ENCODE results near the gene COL25A1.
"Not testable (repeated sequence)": the region's sequence is repeated elsewhere in the genome, so short reads cannot be mapped to it uniquely, and the experiment has no call there.

COL25A1 gene

DNA sequence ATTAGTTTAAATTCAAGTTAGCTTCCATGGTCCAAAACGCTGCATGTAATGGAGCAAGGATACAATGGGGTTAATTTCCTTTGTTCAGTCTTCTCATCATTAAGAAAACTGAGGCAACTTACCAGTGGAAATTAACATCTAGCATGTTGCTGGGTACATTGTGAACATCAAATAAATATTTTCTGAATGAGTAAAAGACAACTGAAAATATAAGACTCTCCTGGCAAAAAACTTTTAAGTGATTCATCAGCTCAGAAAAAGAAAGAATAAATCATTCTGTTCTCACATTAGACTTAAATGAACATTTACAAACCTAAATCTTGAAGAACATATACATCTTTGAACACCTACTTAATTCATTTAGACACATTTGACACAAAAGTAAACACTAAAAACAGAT lies 401.2 kb downstream of the COL25A1 start:
- peak; percentile 19 for DNase-seq

DNA sequence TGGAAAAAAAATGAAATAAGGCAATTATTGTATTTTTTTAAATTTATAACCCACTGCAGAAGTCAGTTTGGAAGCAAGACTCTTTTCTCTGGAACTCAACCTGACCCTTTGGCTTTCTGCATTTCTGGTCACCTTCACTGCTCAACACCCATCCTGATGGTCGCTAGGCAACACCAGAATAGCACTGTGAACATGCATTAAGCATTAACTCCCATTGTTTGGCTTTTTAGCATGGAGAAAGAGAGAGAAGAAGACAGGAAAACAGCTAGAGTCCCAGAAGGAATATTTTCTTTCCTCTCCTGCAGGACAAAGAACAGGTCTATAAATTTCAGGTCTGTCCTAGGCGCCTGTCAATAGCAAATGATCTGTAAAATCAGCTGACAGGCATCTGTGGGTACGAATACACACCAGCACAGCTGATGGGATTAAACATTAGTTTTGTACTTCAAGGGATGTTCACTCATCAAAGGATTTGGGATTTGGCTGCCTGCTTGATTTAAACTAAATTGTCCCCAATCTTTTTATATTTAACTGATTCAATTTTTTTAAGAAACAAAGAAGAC lies 402.4 kb downstream of the COL25A1 start:
- no peak for DNase-seq

DNA sequence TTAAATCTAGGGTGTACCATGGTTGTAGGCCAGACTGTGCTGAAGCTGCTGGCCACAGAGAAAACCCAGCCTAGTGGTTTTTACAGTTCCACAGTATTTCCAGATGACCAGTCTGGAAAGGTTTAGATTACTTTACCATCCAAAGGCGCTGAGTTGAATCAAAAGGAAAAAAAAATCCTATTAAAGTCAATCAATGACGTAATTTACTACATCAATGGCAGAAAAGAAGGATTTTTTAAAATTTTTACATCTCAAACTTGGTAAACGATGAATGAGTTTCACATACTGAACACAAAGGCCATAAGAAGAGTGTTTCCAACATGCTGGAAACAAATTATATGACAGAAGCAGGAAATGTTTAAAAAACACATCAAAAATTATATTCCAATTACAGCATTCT lies 409.0 kb downstream of the COL25A1 start:
- DNase-seq: no peak

DNA sequence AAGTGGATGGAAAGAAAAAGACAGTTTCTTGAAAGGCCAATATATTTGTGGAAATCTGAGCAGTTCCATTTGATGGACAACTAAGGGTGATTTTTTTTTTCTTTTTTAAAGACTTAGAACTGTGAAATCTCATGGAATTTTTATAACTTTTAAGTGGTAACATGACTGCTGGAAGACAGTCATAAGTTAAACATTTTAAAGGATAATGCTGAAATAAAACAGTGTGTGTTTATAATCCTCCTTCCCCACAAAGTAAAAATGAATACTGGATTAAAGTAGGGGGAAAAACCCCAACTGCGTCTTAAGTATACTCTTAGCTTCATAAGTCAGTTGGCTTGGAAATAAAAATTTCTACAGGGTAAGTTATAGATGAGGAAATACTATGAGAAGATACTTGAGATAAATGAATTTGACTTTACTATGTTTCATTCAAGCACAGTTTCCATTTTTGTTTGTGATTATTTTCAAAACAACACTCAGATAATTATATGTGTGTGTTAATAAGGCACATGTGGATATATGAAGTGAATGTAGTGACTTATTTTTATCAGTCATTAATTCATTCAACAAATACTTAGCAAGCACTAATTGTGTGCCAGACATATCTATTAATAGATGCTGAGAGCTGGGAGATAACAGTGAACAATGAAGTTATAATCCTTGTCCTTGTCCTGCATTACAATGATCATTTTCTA lies 410.4 kb downstream of the COL25A1 start:
- DNase-seq: peak; percentile 13

DNA sequence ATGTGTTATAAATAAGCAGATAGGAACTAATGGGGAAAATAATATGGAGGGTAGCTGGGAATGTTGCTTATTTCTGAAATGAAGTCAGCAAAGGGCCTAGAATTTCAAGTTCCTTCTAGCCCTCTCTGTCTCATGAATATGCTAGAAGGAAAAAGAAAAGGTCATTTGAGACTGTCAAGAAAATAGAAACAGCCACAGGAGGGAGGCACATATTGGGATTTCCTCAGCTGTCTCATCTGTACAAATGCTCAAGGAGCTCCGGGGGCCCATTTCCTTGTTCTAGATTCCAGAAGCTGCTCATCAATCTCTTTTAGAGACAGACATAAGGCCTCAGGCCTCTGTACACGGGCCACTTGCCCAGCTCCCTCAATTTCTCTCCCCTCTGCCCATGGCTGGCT lies 412.0 kb downstream of the COL25A1 start:
- DNase-seq: peak; percentile 18

DNA sequence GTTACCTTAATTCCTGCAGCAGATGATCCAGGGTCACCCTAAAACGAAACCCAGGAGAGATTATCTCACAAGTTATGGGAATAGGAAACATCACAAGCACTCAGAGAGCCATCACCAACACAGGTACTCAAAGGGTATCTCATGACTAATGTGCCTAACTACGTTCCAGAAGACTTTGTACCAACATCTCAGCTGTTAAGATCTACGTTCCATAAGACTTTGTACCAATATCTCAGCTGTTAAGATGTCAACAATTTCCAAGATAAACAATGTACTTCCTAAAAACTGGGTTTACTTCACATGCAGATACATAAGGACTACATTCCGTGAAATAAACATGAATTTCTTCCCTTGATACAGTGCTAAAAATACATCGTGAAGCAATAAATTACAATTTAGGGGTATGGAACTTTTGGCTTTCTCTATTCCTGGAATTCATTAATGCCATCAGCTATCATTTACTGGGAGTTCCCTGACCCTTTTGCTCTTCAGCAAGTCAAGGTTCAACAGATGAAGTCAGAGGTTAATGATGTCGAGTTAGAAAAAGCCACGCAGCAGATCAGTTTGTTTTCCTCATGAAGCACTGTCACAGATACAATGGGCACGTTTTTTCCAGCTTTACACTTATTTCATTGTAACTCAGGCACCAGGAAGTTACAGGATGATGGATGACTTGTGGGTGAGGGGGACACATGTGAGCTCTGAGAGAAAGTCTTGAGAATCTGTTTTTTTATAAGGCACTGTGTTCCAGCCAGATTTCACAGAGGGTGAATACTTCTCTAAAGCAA lies 412.6 kb downstream of the COL25A1 start:
- DNase-seq: peak; percentile 14

DNA sequence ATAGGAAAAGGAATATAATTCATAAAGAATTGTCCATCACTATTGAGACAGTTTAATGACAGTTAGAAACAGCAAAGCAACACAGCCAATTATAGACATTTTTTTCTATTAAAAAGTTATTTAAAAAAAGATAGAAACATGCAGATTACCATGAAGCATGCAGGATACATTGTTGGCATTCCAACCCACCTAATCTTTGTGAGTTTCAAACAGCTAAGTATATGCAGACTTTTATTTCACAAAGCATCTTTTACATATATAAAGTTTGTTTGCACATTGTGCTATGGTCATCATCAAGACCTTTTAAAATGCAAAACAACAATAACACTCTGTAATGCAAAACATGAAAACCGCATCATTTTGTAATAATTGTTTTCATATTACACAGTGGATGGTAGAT lies 413.7 kb downstream of the COL25A1 start:
- DNase-seq: peak; percentile 33

DNA sequence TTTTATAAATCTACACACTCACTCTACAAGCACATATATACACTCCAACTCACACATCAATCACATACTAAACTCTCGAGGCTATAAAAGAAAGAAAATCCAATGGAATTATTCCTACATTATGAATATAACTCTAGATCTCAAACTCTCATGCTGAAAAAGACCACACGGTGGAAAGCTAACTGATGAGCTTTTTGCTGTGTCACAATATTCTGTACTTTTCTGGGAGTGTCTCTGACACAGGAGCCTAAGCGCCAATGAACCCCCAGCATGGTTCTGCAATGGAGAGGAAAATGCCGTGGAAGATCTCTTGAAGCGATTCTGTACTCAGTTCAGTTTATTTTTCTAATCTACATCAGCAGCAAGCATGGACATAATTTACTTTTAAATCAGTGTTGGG lies 415.4 kb downstream of the COL25A1 start:
- no peak for DNase-seq

DNA sequence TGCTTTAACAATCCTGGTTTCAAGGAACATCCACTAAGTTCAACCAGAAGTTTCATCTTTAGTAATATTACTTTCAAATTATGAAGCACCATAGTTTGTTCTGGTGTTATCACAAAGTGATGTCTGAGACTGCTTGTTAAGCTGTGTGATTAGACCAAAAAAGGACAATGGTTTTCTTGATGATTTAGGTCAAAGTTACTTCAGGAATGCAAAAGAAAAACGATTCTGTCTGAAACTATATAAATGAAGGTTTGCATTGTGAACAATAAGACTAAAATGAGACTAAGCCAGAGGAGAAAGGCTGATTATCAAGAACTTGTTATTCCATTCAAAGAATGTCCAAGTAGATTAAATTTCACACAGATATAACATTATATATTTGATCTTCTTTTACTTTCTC lies 417.2 kb downstream of the COL25A1 start:
- DNase-seq: peak; percentile 91

DNA sequence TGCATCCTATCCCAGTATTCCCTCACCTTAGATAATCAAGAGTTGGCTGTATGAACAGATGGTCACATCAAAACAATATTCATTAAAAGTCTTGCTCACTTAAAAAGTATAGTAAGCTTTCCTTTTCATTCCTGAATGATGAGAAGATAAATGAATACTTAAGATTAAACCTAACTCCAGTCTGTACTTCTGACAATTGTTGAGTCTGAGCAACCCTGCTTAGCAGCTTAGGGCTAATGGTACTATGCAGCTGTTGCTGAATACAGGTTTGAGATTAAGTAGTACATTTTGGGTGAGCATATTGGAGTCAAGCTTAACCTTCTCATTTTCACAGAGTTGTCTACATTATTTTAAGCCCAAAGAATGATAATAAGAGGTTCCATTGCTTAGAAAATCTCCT lies 417.9 kb downstream of the COL25A1 start:
- peak; percentile 69 for DNase-seq

DNA sequence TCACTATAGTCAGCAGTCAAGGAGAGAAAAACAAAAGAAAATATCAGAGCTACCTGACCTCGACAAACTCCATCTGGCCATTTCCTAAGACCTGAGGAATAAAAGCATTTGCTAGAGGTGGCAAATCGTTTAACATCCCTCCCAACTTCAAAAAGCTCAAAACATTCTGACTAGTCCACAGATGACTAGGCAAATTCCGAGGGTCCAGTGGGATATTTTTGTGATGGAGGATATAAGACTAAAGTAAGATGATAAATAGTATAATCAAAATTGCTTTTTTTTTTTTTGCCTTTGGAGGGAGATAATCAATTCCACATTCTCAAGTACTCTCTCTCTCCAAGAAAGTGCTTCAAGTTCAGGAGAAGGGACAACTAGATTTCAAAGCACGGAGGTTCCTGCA lies 420.5 kb downstream of the COL25A1 start:
- DNase-seq: peak; percentile 51

DNA sequence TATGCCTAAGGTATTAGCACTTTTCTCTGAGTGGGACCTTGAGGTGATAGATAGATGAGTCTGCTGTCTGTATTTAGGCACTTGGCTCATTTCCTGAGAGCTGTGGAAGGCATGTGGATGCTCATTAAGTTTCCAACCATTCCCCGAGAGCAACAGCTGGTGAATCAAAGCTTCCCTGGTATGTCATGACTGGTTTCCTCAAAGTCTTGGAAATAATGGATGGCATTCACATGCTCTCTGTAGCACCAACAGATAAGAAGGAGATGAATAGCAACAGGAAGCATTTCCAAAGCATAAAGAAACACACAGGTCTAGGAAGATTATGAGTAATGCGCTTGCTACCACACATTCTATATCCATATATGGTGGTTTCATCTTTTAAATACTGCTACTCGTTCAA lies 421.3 kb downstream of the COL25A1 start:
- peak; percentile 98 for DNase-seq

DNA sequence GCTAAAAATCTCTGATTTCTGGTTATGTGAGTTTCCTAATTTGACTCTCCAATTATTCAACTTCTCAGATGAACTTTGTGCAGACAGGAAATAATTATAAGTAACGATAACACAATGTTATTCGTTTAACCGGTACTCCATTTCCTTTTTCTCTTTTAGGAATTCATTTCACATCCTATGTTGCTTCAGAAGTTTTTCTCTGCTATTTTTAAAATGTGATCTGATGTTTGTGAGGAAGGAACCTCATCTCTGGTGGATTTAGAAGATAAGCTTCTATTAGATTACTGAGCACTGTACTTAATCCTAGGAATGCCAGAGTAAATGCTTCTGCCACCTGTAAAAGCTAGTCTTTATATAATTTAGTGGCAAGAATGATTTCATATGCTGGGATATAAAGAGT lies 423.7 kb downstream of the COL25A1 start:
- DNase-seq: no peak

DNA sequence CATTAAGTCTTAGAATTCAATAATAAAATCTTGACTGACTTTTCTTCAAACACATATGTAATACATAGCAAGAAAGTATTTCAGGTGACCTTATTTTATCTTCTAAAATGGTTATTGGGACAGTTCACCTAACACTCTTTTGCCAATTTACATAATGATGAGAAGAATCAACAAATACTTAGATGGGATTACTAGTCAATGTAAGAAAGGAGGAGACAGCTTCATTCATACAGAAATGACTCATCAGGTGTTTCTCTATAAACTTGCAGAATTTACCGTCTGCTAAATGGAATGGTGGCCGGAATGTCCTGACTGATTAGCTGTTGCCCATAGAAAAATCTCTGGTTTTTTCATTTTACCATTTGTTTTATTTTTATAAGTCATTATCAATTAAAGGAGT lies 424.6 kb downstream of the COL25A1 start:
- DNase-seq: no peak

DNA sequence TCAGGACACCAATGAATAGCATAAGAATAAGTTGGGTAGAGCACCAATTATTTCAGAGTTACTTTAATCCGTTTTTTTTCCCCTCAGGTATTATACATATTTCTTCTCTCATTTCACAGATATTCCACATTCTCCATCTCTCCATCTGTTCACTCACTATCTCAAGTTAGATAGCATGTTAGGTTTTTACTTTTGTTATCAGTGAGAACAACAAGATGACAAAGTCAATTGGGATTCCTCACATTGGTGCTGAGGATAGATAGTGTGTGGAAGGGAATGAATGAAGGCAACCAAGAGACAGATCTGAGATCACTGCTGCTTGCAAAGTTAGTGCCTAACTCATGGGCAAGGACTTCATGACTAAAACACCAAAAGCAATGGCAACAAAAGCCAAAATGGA lies 427.7 kb downstream of the COL25A1 start:
- DNase-seq: no peak

DNA sequence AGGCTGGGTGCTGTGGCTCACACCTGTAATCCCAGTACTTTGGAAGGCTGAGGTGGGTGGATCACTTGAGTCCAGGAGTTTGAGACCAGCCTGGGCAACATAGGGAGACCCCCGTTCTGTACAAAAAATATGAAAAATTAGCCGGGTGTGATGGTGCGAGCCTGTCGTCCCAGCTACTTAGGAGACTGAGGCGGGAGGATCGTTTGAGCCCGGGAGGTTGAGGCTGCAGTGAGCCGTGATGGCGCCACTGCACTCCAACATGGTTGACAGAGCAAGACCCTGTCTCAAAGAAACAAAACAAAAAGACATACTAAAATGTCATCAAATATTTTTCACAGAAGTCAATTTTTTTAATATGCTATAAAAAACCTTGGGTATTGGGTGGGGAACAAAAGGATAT lies 432.5 kb downstream of the COL25A1 start:
- DNase-seq: not testable (repeated sequence)

DNA sequence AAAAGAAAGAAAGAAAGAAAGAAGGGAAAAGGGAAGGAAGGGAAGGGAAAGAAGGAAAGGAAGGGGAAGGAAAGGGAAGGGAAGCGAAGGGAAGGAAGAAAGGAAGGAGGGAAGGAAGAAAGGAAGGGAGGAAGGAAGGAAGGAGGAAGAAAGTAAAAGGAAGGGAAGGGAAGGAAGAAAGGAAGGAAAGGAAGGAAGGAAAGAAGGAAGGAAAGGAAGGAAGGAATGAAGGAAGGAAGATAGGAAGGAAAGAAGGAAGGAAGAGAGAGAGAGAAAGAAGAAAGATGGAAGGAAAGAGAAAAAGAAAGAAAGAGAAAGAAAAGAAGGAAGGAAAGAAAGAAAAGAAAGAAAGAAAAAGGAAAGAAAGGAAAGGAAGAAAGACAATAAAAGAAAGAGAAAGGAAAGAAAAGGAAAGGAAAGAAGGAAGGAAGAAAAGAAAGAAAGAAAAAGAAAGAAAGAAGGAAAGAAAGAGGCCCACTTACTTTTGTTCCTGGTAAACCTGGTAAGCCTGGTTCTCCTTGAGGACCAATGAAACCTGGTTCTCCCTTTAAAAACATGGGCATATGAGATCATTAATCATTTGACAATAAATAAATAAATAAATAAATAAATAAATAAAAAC lies 433.7 kb downstream of the COL25A1 start:
- no peak for DNase-seq

DNA sequence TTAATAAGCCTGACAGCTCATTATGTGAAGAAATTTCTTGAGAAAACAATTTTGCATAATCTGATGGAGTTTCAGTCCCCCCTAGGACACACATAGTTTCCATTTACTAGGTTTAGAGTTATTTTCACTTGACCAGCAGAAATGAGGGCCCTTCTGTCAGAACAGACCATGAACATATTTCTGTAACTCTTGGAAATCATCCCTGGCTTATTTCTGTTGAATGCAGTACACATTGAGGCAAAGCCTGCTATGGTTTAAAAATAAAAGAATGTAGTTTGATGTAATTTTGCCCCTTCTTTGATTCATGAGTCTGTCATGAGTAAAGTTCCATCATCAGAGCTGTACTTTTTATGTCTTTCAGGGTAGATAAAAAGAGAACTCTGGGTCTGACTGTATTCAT lies 435.0 kb downstream of the COL25A1 start:
- no peak for DNase-seq

DNA sequence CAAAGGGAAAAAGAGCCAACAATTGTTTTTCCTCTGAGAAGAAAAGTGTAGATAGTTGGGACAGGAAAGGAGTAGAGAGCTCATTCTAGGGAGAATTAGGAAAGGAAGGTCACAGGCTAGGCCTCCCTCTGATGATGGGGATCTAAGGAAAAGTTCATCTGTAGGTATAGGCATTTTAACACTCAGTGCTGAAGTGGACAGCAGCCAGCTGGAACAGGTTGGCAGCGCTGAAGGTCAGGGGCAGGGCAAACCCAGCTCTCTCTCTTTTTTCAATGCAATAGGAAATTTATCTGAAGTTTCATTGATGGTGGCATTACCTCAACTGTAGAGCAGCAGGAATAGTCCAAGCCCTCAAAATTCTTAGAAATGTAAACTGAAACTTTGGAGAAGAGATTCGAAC lies 441.1 kb downstream of the COL25A1 start:
- peak; percentile 33 for DNase-seq

DNA sequence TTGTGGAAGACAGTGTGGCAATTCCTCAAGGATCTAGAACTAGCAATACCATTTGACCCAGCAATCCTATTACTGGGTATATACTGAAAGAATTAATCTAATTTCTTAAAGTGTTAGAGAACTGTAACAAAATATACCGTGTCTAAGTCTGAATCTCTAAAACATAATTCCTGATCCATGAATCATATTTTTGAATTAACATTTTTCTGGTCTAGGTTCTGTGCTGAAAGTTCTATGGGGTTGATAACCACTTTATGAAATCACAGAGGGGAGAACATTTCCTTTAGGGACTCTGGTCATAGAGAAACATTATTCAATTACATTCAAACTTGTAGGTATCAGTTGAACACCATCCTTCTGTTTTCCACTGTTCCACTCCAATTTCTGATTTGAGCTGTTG lies 447.7 kb downstream of the COL25A1 start:
- DNase-seq: peak; percentile 58

DNA sequence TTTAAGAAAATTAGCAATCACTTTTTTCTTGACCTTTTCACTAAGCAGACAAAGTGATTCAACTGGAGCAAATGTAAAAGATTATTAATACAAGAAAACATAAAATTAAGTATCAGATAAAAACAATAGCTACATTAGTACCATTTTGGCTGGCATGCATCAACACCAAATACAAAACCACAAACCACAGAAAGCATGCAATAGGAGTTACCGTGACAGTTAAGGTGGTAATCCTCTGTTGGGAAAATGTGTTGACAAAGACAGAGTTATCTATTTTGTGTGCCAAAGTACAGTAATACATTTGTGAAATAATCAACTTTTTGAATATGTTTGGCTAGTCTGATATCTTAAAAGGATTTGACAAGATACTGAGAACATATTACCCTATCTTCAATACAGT lies 449.8 kb downstream of the COL25A1 start:
- no peak for DNase-seq

DNA sequence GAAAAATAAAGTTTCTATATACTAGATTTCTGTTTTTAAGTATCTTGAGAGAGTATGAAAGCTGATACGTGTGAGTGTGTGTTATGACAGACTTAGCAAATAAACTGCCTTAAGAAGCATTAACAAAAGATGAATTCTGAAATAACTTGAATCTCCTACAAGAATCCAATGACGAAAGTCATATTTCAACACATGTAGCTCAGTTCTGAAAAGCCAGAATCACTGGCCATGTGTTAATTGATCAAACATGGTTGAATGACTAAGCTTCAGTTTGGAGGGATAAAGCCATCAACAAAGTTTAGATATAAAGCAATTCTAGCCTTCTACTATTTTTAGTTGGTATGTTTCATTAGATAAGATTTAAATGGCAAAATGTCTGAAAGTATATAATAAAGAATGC lies 451.1 kb downstream of the COL25A1 start:
- no peak for DNase-seq

DNA sequence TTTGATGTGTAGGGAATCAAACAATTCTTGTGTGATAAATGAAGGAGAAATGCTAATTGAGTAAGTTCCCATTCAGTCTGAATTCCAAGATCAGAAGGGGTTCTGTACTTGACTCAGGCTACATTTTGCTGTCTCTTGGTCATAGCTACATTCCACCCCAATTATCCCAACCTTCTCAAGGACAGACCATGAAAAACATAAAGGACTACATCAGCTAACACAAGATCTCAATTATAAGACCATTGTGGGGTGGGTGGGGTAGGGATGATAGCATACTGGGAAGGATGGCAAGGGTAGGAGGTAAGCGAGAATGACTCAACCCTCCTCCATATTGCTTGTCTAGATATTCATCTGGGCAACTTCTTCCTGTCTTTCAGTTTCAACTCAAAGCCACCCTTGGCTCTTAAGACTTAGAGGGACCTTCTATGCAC lies 452.2 kb downstream of the COL25A1 start:
- DNase-seq: peak; percentile 89

Measured in fibroblast of skin of back (primary cell).